Measurements from ENCODE around the gene MAP7D2.

MAP7D2 gene

GRCh38 chrX:19990151-19990555 is 126.6 kb downstream of the MAP7D2 start:
- intact Hi-C loops (cut with DNase I), result loop anchor here (5.0 kb wide), 1 partner anchor 83 kb away; no protein-coding TSS in a partner anchor

GRCh38 chrX:19987856-19988255 is 128.9 kb downstream of the MAP7D2 start:
- no peak for DNase-seq
- intact Hi-C loops (cut with DNase I), result no loop called here

More at GRCh38 chrX:19990151-19990555, 126.6 kb downstream of the MAP7D2 start:
- peak in 4 of 10 donors; percentile 7 to 89 (median 20) for DNase-seq

- intact Hi-C loops (cut with DNase I), result no loop called here
- DNase-seq, result no peak
Observed at GRCh38 chrX:19986531-19986930, 130.2 kb downstream of the MAP7D2 start.

DNA sequence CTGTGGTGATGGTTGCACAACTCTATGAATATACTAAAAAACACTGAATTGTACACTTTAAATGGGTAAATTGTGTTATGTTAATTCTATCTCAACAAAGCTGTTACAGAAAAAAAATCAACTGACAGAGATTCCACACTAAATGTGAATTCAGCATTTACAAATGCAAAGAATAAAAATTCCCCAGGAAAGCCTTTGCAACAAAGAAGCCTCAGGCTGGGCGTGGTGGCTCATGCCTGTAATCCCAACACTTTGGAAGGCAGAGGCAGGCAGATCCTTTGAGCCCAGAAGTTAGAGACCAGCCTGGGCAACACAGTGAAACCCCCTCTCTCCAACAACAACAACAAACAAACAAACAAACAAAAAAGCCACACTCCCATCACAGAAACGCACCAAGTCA is 134.8 kb downstream of the MAP7D2 start:
- DNase-seq, result no peak
- intact Hi-C loops (cut with DNase I), result no loop called here

GRCh38 chrX:19975845-19976244 is 140.9 kb downstream of the MAP7D2 start:
- DNase-seq, result no peak
- intact Hi-C loops (cut with DNase I), result no loop called here

- DNase-seq, result no peak
- intact Hi-C loops (cut with DNase I), result no loop called here
Observed at GRCh38 chrX:19972984-19973383, 143.7 kb downstream of the MAP7D2 start.

GRCh38 chrX:19968276-19968675 is 148.4 kb downstream of the MAP7D2 start:
- DNase-seq, result peak in 1 of 10 donors; percentile 10
- intact Hi-C loops (cut with DNase I), result no loop called here

DNA sequence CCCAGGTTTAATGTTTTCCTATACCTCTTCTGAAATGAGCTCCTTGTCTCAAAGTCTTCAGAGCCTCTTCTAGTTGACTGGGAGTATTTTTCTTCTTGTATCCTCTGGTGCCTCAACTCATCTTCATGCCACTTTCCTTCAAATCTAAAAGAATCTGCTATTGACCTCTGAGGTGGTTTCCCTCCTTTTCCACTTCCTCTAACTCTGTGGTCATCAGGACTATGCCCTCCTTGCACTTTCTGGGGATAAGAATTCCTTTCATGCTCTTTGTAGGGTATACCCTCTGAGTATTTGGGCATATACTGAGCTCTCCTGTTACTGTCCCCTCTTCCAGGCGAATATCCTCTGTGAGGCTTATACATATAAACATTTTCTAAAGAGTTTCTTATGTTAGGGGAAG is 150.7 kb downstream of the MAP7D2 start:
- intact Hi-C loops (cut with DNase I), result no loop called here
- DNase-seq, result no peak

GRCh38 chrX:19964017-19964710 is 152.5 kb downstream of the MAP7D2 start:
- DNase-seq, result no peak
- intact Hi-C loops (cut with DNase I), result no loop called here

- intact Hi-C loops (cut with DNase I), result no loop called here
- no peak for DNase-seq
Observed at GRCh38 chrX:19960913-19961312, 155.8 kb downstream of the MAP7D2 start.

GRCh38 chrX:19958552-19959486 is 157.9 kb downstream of the MAP7D2 start:
- no peak for DNase-seq
- intact Hi-C loops (cut with DNase I), result no loop called here

- no peak for DNase-seq
- intact Hi-C loops (cut with DNase I), result no loop called here
Observed at GRCh38 chrX:19956923-19957322, 159.8 kb downstream of the MAP7D2 start.
